Activated CD8-positive, alpha-beta T cell treated with anti-CD3 and anti-CD28 coated beads, Interleukin-2, amount 10 ng/mL, durations not matched to agents 7 days and 5 days (primary cell): Measurements from ENCODE around the gene MIER2. TPM values are rescaled to one million over a fixed set of nuclear protein-coding genes. Genes with fewer than 3 reads are reported as not detected.
"Not testable (repeated sequence)": the region's sequence is repeated elsewhere in the genome, so short reads cannot be mapped to it uniquely, and the experiment has no call there.

Experiments
- ATAC-seq: fragments of 150-1000 bp; cut with Tn5 transposase; one replicate; pipeline ENCODE4 v1.10.0; 2021; ENCODE audit warnings: moderate library complexity
- CTCF ChIA-PET: fragments of 350-600 bp; sonication (Branson Sonifier 250); formaldehyde crosslinking; loops from one replicate; lab custom pipeline; 2021; ENCODE audit warnings: antibody characterized with exemption; lab: Charles Lee
- POLR2A ChIA-PET: fragments of 350-600 bp; sonication (Branson Sonifier 250); formaldehyde crosslinking; loops from one replicate; lab custom pipeline; 2021; ENCODE audit warnings: antibody characterized with exemption; lab: Charles Lee
- DNase-seq: peaks from one replicate; pipeline ENCODE4 v3.0.0-alpha.2; 2020
- H3K27ac Mint-ChIP-seq: one replicate; pipeline ENCODE4 v1.8.0; 2021; ENCODE audit warnings: mild to moderate bottlenecking, mixed read lengths
- H3K27me3 Mint-ChIP-seq: one replicate; pipeline ENCODE4 v1.8.0; 2021; ENCODE audit warnings: low read depth, mixed read lengths
- H3K36me3 Mint-ChIP-seq: one replicate; pipeline ENCODE4 v1.8.0; 2021; ENCODE audit warnings: low read depth, mixed read lengths
- H3K4me1 Mint-ChIP-seq: one replicate; pipeline ENCODE4 v1.8.0; 2021; ENCODE audit warnings: low read depth, mixed read lengths
- H3K4me3 Mint-ChIP-seq: one replicate; pipeline ENCODE4 v1.8.0; 2021; ENCODE audit warnings: mild to moderate bottlenecking, mixed read lengths
- H3K9me3 Mint-ChIP-seq: one replicate; pipeline ENCODE4 v1.8.0; 2022; ENCODE audit warnings: mixed read lengths; ENCODE audit not compliant: insufficient read depth
- total RNA-seq, 2 experiments: library from RNA; stranded (reverse); gene quantifications; one replicate each; pipeline ENCODE4 v1.2.3, GENCODE V29; 2021

Gene MIER2
- total RNA-seq, 2 experiments from 2014 or later, result 21.6 to 23.1 TPM

GRCh38 chr19:386632-387301, 42.2 kb upstream of the MIER2 start:
- peaks cover 47% of the 10 kb centered on the region for H3K27me3 Mint-ChIP-seq
- POLR2A ChIA-PET, ATAC-seq: not testable (repeated sequence)

GRCh38 chr19:386189-386588, 41.6 kb upstream of the MIER2 start:
- H3K27ac Mint-ChIP-seq, CTCF ChIA-PET, POLR2A ChIA-PET, H3K36me3 Mint-ChIP-seq, H3K9me3 Mint-ChIP-seq, DNase-seq, ATAC-seq, H3K4me3 Mint-ChIP-seq: not testable (repeated sequence)
- Mint-ChIP-seq H3K27me3 (peaks cover 47% of the 10 kb centered on the region), H3K4me1 (peaks cover 13% of the 10 kb centered on the region)

More at GRCh38 chr19:386632-387301, 42.2 kb upstream of the MIER2 start:
- peaks cover 13% of the 10 kb centered on the region for H3K4me1 Mint-ChIP-seq
- CTCF ChIA-PET, DNase-seq, H3K36me3 Mint-ChIP-seq, H3K4me3 Mint-ChIP-seq, H3K27ac Mint-ChIP-seq, H3K9me3 Mint-ChIP-seq: not testable (repeated sequence)

DNA sequence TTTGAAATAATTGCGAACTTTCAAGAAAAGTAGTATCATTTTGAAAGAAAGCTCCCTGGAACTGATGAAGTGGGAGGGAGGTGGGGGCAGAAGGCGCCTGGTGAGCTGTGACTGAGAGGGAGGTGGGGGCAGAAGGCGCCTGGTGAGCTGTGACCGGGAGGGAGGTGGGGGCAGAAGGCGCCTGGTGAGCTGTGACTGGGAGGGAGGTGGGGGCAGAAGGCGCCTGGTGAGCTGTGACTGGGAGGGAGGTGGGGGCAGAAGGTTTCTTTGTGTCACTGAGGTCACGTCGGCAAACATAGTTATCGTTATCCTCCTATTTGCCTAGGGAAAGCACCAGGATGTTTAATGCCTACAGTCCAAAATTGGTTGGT, 40.2 kb upstream of the MIER2 start:
- H3K4me1 Mint-ChIP-seq, result peaks cover 13% of the 10 kb centered on the region
- ChIA-PET CTCF (interaction anchor here (1.0 to 1.5 kb wide), 2 partner anchors 122 to 126 kb away, joined by 3 to 7 read pairs; partner anchors contain the start of gene TPGS1), POLR2A (no interaction called here)
- no peaks in the 10 kb centered on the region for H3K36me3 Mint-ChIP-seq
- peaks cover 47% of the 10 kb centered on the region for H3K27me3 Mint-ChIP-seq
- H3K27ac Mint-ChIP-seq, result no peak overlapping the region
- H3K4me3 Mint-ChIP-seq, result no peak overlapping the region
- no peaks in the 10 kb centered on the region for H3K9me3 Mint-ChIP-seq
- no peak for DNase-seq
- no peak for ATAC-seq

- POLR2A ChIA-PET, result no interaction called here
- H3K4me3 Mint-ChIP-seq, result no peak overlapping the region
- no peak for DNase-seq
- peaks cover 47% of the 10 kb centered on the region for H3K27me3 Mint-ChIP-seq
- H3K27ac Mint-ChIP-seq, result no peak overlapping the region
- no peaks in the 10 kb centered on the region for H3K36me3 Mint-ChIP-seq
- H3K9me3 Mint-ChIP-seq, result no peaks in the 10 kb centered on the region
- CTCF ChIA-PET, result interaction anchor here (1.0 to 1.5 kb wide), 2 partner anchors 122 to 127 kb away, joined by 3 to 7 read pairs; partner anchors contain the start of gene TPGS1
- H3K4me1 Mint-ChIP-seq, result peaks cover 13% of the 10 kb centered on the region
- ATAC-seq, result no peak
Measured at GRCh38 chr19:383922-384798, 39.6 kb upstream of the MIER2 start.

GRCh38 chr19:383040-383439, 38.4 kb upstream of the MIER2 start:
- H3K27me3 Mint-ChIP-seq, result peaks cover 42% of the 10 kb centered on the region
- POLR2A ChIA-PET, result no interaction called here
- H3K9me3 Mint-ChIP-seq, result no peaks in the 10 kb centered on the region
- H3K27ac Mint-ChIP-seq, result no peak overlapping the region
- no peak overlapping the region for H3K4me3 Mint-ChIP-seq
- H3K4me1 Mint-ChIP-seq, result peaks cover 13% of the 10 kb centered on the region
- no peak for DNase-seq
- no peaks in the 10 kb centered on the region for H3K36me3 Mint-ChIP-seq
- no peak for ATAC-seq
- CTCF ChIA-PET, result interaction anchor here (1.2 to 1.3 kb wide), 2 partner anchors 123 to 128 kb away, joined by 3 read pairs; no protein-coding TSS in a partner anchor

DNA sequence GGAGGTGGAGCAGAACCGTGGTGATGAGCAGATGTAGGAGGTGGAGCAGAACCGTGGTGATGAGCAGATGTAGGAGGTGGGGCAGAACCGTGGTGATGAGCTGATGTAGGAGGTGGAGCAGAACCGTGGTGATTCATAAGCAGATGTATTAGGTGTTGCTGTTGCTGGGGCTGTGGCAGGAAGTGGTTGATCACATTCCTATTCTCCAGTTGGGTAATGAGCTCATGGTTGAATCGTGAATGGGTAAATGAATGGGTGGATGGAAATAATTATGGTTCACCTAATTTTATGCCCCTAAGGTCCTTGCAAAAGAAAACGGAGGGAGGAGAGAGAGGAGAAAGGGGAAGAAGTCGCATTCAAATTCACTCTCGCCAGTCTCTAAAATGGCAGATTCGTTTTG, 38.0 kb upstream of the MIER2 start:
- Mint-ChIP-seq H3K27me3 (peaks cover 42% of the 10 kb centered on the region), H3K4me1 (peaks cover 13% of the 10 kb centered on the region)
- H3K27ac Mint-ChIP-seq, H3K4me3 Mint-ChIP-seq, H3K36me3 Mint-ChIP-seq, ATAC-seq, H3K9me3 Mint-ChIP-seq, POLR2A ChIA-PET: not testable (repeated sequence)
- CTCF ChIA-PET, result interaction anchor here (1.2 to 1.3 kb wide), 2 partner anchors 124 to 128 kb away, joined by 3 read pairs; no protein-coding TSS in a partner anchor
- DNase-seq, result peak; percentile 51

- H3K27me3 Mint-ChIP-seq, result peaks cover 37% of the 10 kb centered on the region
- H3K36me3 Mint-ChIP-seq, H3K9me3 Mint-ChIP-seq, POLR2A ChIA-PET, ATAC-seq, H3K4me3 Mint-ChIP-seq, H3K27ac Mint-ChIP-seq, DNase-seq: not testable (repeated sequence)
- CTCF ChIA-PET, result interaction anchor here (1.2 to 1.3 kb wide), 2 partner anchors 124 to 129 kb away, joined by 3 read pairs; no protein-coding TSS in a partner anchor
- H3K4me1 Mint-ChIP-seq, result peaks cover 13% of the 10 kb centered on the region
Measured at GRCh38 chr19:381901-382300, 37.3 kb upstream of the MIER2 start.

DNA sequence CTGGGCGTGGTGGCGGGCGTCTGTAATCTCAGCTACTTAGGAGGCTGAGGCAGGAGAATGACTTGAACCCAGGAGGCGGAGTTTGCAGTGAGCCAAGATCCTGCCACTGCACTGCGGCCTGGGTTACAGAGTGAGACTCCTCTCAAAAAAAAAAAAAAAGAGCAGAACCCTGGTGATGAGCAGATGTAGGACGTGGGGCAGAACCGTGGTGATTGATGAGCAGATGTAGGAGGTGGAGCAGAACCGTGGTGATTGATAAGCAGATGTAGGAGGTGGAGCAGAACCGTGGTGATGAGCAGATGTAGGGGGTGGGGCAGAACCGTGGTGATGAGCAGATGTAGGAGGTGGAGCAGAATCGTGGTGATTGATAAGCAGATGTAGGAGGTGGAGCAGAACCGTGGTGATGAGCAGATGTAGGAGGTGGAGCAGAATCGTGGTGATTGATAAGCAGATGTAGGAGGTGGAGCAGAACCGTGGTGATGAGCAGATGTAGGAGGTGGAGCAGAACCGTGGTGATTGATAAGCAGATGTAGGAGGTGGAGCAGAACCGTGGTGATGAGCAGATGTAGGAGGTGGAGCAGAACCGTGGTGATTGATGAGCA, 36.1 kb upstream of the MIER2 start:
- ATAC-seq, POLR2A ChIA-PET: not testable (repeated sequence)
- peaks cover 13% of the 10 kb centered on the region for H3K4me1 Mint-ChIP-seq

DNA sequence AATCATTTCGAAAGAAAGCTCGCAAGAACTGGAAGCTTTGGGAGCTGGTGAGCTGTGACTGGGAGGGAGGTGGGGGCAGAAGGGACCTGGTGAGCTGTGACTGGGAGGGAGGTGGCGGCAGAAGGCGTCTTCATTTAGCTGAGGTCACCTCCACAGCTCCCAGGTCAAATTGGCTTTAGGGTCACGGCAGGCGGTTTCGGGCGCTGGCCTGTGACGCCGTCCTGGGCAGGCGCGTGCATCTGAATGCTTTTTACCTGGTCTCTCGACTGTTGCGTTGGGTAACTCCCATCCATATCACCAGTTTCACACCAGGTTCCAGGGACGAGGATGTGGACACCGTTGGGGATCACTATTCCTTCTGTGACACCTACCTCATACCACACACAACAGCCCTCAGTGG, 35.2 kb upstream of the MIER2 start:
- POLR2A ChIA-PET, result no interaction called here
- CTCF ChIA-PET, result no interaction called here
- peaks cover 13% of the 10 kb centered on the region for H3K4me1 Mint-ChIP-seq
- no peak overlapping the region for H3K4me3 Mint-ChIP-seq
- no peak overlapping the region for H3K27ac Mint-ChIP-seq
- no peaks in the 10 kb centered on the region for H3K36me3 Mint-ChIP-seq
- H3K27me3 Mint-ChIP-seq, result peaks cover 21% of the 10 kb centered on the region
- ATAC-seq, result no peak
- H3K9me3 Mint-ChIP-seq, result no peaks in the 10 kb centered on the region
- no peak for DNase-seq

More for the DNA sequence above, 36.1 kb upstream of the MIER2 start:
- CTCF ChIA-PET, H3K4me3 Mint-ChIP-seq, H3K9me3 Mint-ChIP-seq, DNase-seq, H3K27ac Mint-ChIP-seq, H3K36me3 Mint-ChIP-seq: not testable (repeated sequence)
- H3K27me3 Mint-ChIP-seq, result peaks cover 28% of the 10 kb centered on the region

DNA sequence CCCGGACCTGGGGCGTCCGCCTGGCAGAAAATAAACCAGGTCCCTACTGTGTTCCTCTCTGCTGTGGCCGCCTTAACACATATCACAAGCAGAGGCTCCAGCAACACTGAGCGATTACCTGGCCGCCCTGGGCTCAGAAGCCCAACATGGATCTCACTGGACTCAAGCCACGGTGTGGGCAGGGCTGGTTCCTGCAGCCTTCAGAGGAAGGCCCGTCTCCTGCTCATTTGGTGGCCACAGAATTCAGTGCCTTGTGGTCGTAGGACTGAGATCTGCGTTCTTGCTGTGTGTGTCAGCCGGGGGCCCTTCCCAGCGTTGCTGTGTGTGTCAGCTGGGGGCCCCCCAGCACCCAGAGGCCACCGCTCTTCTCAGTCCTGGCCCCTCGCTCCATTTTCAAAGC, 34.1 kb upstream of the MIER2 start:
- Mint-ChIP-seq H3K36me3 (no peaks in the 10 kb centered on the region), H3K27me3 (peaks cover 12% of the 10 kb centered on the region), H3K27ac (no peak overlapping the region), H3K9me3 (no peaks in the 10 kb centered on the region), H3K4me1 (peaks cover 13% of the 10 kb centered on the region), H3K4me3 (no peak overlapping the region)
- ATAC-seq, result no peak
- ChIA-PET POLR2A (no interaction called here), CTCF (no interaction called here)
- DNase-seq, result no peak

DNA sequence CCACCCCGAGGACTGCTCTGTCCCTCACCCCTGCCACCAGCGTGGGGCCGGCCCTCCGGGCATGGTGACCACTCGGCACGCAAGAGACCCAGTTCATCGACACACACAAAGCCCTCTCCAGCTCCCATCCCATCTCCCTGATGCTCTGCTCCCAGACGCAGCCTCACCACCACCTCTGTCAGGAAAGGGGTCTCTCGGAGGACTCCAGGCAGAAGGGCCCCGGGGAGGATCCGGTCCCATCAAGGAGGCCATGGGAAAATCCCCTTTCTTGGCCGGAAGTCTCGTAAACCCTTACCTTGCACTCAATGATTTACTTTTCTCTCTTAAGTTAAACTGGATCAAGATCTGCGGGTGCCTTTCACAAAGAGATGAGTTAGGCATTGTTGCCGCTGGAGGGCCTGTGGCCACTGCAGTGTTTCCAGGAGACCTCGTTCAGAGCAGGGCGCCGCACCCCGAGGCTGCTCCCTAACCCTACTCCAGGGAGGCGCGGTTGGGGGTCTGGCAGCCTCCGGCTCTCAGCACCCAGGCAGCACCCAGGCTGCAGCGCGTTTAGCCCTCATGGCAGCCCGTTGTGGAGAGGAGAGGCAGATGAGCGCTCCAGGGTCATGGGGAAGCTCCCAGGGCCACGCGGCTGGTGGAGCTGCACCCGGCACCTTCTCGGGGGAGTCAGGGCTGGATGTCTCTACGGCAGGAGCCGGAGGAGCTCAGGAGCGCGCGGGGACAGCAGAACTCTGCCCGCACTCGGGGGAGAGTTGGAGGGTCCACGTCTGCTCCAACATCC, 33.4 kb upstream of the MIER2 start:
- no peak overlapping the region for H3K4me3 Mint-ChIP-seq
- ATAC-seq, result no peak
- ChIA-PET CTCF (no interaction called here), POLR2A (no interaction called here)
- peak overlapping the region; percentile 79 for H3K27ac Mint-ChIP-seq
- DNase-seq, result no peak
- no peaks in the 10 kb centered on the region for H3K36me3 Mint-ChIP-seq
- H3K9me3 Mint-ChIP-seq, result no peaks in the 10 kb centered on the region
- peaks cover 6% of the 10 kb centered on the region for H3K27me3 Mint-ChIP-seq
- H3K4me1 Mint-ChIP-seq, result peaks cover 8% of the 10 kb centered on the region
